MM.1S (cell line): ENCODE data around the gene CLEC16A.
"Not testable (repeated sequence)": the region's sequence is repeated elsewhere in the genome, so short reads cannot be mapped to it uniquely, and the experiment has no call there.

Experiments used
- DNase-seq: peaks from one replicate; pipeline ENCODE4 v3.0.0-alpha.2; 2015
- H2AFZ ChIP-seq: fragments of 300-600 bp; sonication (generic); 2 replicates; pipeline ENCODE4 v1.6.0; 2016; ENCODE audit warnings: antibody characterized with exemption, low read length
- H3F3A ChIP-seq: fragments of 300-600 bp; sonication (generic); 2 replicates; pipeline ENCODE4 v1.6.1; 2016; ENCODE audit warnings: mild to moderate bottlenecking, antibody characterized with exemption, low read length, moderate library complexity, mixed read lengths; ENCODE audit not compliant: insufficient read depth
- H3K27ac ChIP-seq: fragments of 300-600 bp; sonication (generic); 2 replicates; pipeline ENCODE4 v1.5.1; 2016; ENCODE audit warnings: mild to moderate bottlenecking, low read length
- H3K27me3 ChIP-seq: fragments of 300-600 bp; sonication (generic); replicated peaks from 2 replicates; pipeline ENCODE4 v1.6.0; 2016; ENCODE audit warnings: low read length; ENCODE audit not compliant: insufficient read depth
- H3K36me3 ChIP-seq: fragments of 300-600 bp; sonication (generic); replicated peaks from 2 replicates; pipeline ENCODE4 v1.6.1; 2016; ENCODE audit warnings: mild to moderate bottlenecking, low read length, mixed read lengths; ENCODE audit not compliant: insufficient read depth
- H3K4me1 ChIP-seq: fragments of 300-600 bp; sonication (generic); 2 replicates; pipeline ENCODE4 v1.6.1; 2016; ENCODE audit warnings: low read length, mixed read lengths
- H3K4me2 ChIP-seq: fragments of 300-600 bp; sonication (generic); 2 replicates; pipeline ENCODE4 v1.6.0; 2016; ENCODE audit warnings: low read depth, low read length
- H3K4me3 ChIP-seq: fragments of 300-600 bp; sonication (generic); 2 replicates; pipeline ENCODE4 v1.5.1; 2016; ENCODE audit warnings: low read length, mixed read lengths
- H3K79me2 ChIP-seq: fragments of 300-600 bp; sonication (generic); 2 replicates; pipeline ENCODE4 v1.6.1; 2016; ENCODE audit warnings: mixed run types, low read length, mixed read lengths
- H3K9ac ChIP-seq: fragments of 300-600 bp; sonication (generic); 2 replicates; pipeline ENCODE4 v1.6.1; 2016; ENCODE audit warnings: low read length, mixed read lengths
- H3K9me2 ChIP-seq: fragments of 300-600 bp; sonication (generic); replicated peaks from 2 replicates; pipeline ENCODE4 v1.6.1; 2016; ENCODE audit warnings: mild to moderate bottlenecking, low read length, mixed read lengths; ENCODE audit not compliant: insufficient read depth
- H3K9me3 ChIP-seq: fragments of 300-600 bp; sonication (generic); replicated peaks from 2 replicates; pipeline ENCODE4 v1.6.1; 2016; ENCODE audit warnings: mild to moderate bottlenecking, low read length, mixed read lengths; ENCODE audit not compliant: insufficient read depth
- H4K20me1 ChIP-seq: fragments of 300-600 bp; sonication (generic); 2 replicates; pipeline ENCODE4 v1.6.1; 2016; ENCODE audit warnings: mild to moderate bottlenecking, low read length, moderate library complexity, mixed read lengths; ENCODE audit not compliant: insufficient read depth
- CTCF ChIP-seq: fragments of 300-600 bp; sonication (generic); IDR thresholded peaks from 2 replicates; pipeline ENCODE4 v1.5.1; 2016; ENCODE audit warnings: antibody characterized with exemption, low read length, mixed read lengths
- EZH2 ChIP-seq: fragments of 300-600 bp; sonication (generic); optimal IDR thresholded peaks from 2 replicates; pipeline ENCODE3; 2017; ENCODE audit warnings: low read depth, mild to moderate bottlenecking, antibody characterized with exemption, low read length, mixed read lengths
- EZH2phosphoT487 ChIP-seq: fragments of 300-600 bp; sonication (generic); IDR thresholded peaks from 2 replicates; pipeline ENCODE4 v1.6.1; 2018; ENCODE audit warnings: antibody characterized with exemption, low read length

The CLEC16A gene

GRCh38 chr16:10966129-10966528, 21.8 kb downstream of the CLEC16A start:
- Histone ChIP-seq H3K27ac (peak overlapping the region; percentile 96), H3K4me1 (peaks cover 31% of the 10 kb centered on the region), H3K27me3 (no peaks in the 10 kb centered on the region), H3F3A (peaks cover 21% of the 10 kb centered on the region), H3K79me2 (peaks cover 13% of the 10 kb centered on the region), H3K9me2 (no peaks in the 10 kb centered on the region), H3K4me3 (no peak overlapping the region), H3K9ac (peak overlapping the region; percentile 85), H3K36me3 (peaks cover 4% of the 10 kb centered on the region; the same call in 1 of the 2 replicates), H2AFZ (no peak overlapping the region), H3K9me3 (no peaks in the 10 kb centered on the region), H3K4me2 (peak overlapping the region; percentile 82), H4K20me1 (no peaks in the 10 kb centered on the region)
- no peak for TF ChIP-seq CTCF
- no peak for TF ChIP-seq EZH2phosphoT487
- TF ChIP-seq EZH2 = no peak
- DNase-seq = no peak

GRCh38 chr16:10966559-10966958, 22.2 kb downstream of the CLEC16A start:
- DNase-seq, H4K20me1 ChIP-seq, H3K4me3 ChIP-seq, H3K36me3 ChIP-seq, H3K9me3 ChIP-seq, H2AFZ ChIP-seq, H3K27me3 ChIP-seq, H3K4me2 ChIP-seq, H3K9me2 ChIP-seq: not testable (repeated sequence)
- Histone ChIP-seq H3F3A (peaks cover 21% of the 10 kb centered on the region), H3K79me2 (peaks cover 13% of the 10 kb centered on the region), H3K27ac (peak overlapping the region; percentile 96; the same call in 1 of the 2 replicates), H3K4me1 (peaks cover 31% of the 10 kb centered on the region), H3K9ac (0 out of 2 replicates have a peak overlapping the region, but pooled peaks have one; percentile 85)

GRCh38 chr16:10967986-10968385, 23.6 kb downstream of the CLEC16A start:
- Histone ChIP-seq H3K4me1 (peaks cover 31% of the 10 kb centered on the region), H3K79me2 (peaks cover 13% of the 10 kb centered on the region), H3K27ac (no peak overlapping the region), H3K4me3 (no peak overlapping the region), H3K27me3 (no peaks in the 10 kb centered on the region), H3K9me3 (no peaks in the 10 kb centered on the region), H2AFZ (no peak overlapping the region), H4K20me1 (no peaks in the 10 kb centered on the region), H3K36me3 (peaks cover 4% of the 10 kb centered on the region; the same call in 1 of the 2 replicates), H3K4me2 (no peak overlapping the region), H3K9ac (no peak overlapping the region), H3F3A (peaks cover 21% of the 10 kb centered on the region), H3K9me2 (no peaks in the 10 kb centered on the region)
- DNase-seq = no peak
- TF ChIP-seq CTCF (no peak), EZH2 (no peak), EZH2phosphoT487 (no peak)

GRCh38 chr16:10968498-10968897, 24.1 kb downstream of the CLEC16A start:
- no peaks in the 10 kb centered on the region for H3K9me2 ChIP-seq
- H3K36me3 ChIP-seq = 0 out of 2 replicates have a peak, but pooled peaks cover under 1% of the 10 kb centered on the region
- no peak overlapping the region for H3K27ac ChIP-seq

More at GRCh38 chr16:10968498-10968897, 24.1 kb downstream of the CLEC16A start:
- Histone ChIP-seq H2AFZ (no peak overlapping the region), H3K4me3 (no peak overlapping the region), H3K4me2 (no peak overlapping the region), H4K20me1 (no peaks in the 10 kb centered on the region), H3K4me1 (peaks cover 28% of the 10 kb centered on the region), H3K9me3 (no peaks in the 10 kb centered on the region), H3K27me3 (no peaks in the 10 kb centered on the region), H3F3A (peaks cover 21% of the 10 kb centered on the region), H3K79me2 (peaks cover 13% of the 10 kb centered on the region), H3K9ac (no peak overlapping the region)
- TF ChIP-seq EZH2phosphoT487 (no peak), CTCF (no peak), EZH2 (no peak)
- DNase-seq = no peak
